ENCODE data around the gene IP6K3. TPM values are rescaled to one million over a fixed set of nuclear protein-coding genes. Genes with fewer than 3 reads are reported as not detected.

IP6K3 gene
- total and polyA plus RNA-seq, 3 experiments from 2014 or later: not detected

- Histone ChIP-seq H3K4me3 (ENCODE audit: low read length) (no peak overlapping the region), H3K36me3 (ENCODE audit: insufficient read depth, low read length) (peaks cover 58% of the 10 kb centered on the region), H3K27ac (ENCODE audit: low read depth, low read length) (no peak overlapping the region), H3K9me3 (ENCODE audit: low read length) (no peaks in the 10 kb centered on the region), H3K4me1 (ENCODE audit: insufficient read depth, low read length) (peaks cover 32% of the 10 kb centered on the region), H3K27me3 (ENCODE audit: insufficient read depth, low read length, poor library complexity, severe bottlenecking) (no peaks in the 10 kb centered on the region)
- peak overlapping the region in 2 of 7 donors; percentile 37 to 40 for H3K4me3 Mint-ChIP-seq
- H3K4me1 Mint-ChIP-seq: peaks cover 56 to 61% (median 59%) of the 10 kb centered on the region in 3 donors
- peak overlapping the region in 1 of 8 donors; percentile 55 for H3K27ac Mint-ChIP-seq
- H3K27me3 Mint-ChIP-seq: no peaks in the 10 kb centered on the region
- DNase-seq: no peak
- ChIA-PET POLR2A (no interaction called here), CTCF (no interaction called here)
- H3K9me3 Mint-ChIP-seq: no peaks in the 10 kb centered on the region
- H3K36me3 Mint-ChIP-seq: peaks cover 5 to 89% (median 9%) of the 10 kb centered on the region in 3 donors
These were observed 37.2 kb upstream of the IP6K3 start for GRCh38 chr6:33783781-33784520.

GRCh38 chr6:33782561-33782960 lies 35.9 kb upstream of the IP6K3 start:
- Histone ChIP-seq H3K9me3 (ENCODE audit: low read length) (no peaks in the 10 kb centered on the region), H3K36me3 (ENCODE audit: insufficient read depth, low read length) (peaks cover 72% of the 10 kb centered on the region), H3K4me3 (ENCODE audit: low read length) (no peak overlapping the region), H3K27ac (ENCODE audit: low read depth, low read length) (no peak overlapping the region), H3K4me1 (ENCODE audit: insufficient read depth, low read length) (peaks cover 28% of the 10 kb centered on the region), H3K27me3 (ENCODE audit: insufficient read depth, low read length, poor library complexity, severe bottlenecking) (no peaks in the 10 kb centered on the region)
- H3K27me3 Mint-ChIP-seq: no peaks in the 10 kb centered on the region
- peak overlapping the region in 1 of 8 donors; percentile 75 for H3K27ac Mint-ChIP-seq
- no peak for DNase-seq
- ChIA-PET CTCF (interaction anchor here (2.0 kb wide), 1 partner anchor 11 kb away, joined by 6 read pairs; no protein-coding TSS in a partner anchor), POLR2A (no interaction called here)
- H3K4me3 Mint-ChIP-seq: no peak overlapping the region
- no peaks in the 10 kb centered on the region for H3K9me3 Mint-ChIP-seq
- peaks cover 5 to 98% (median 13%) of the 10 kb centered on the region in 3 donors for H3K36me3 Mint-ChIP-seq
- H3K4me1 Mint-ChIP-seq: peaks cover 51 to 54% (median 53%) of the 10 kb centered on the region in 3 donors

- Histone ChIP-seq H3K4me3 (ENCODE audit: low read length) (no peak overlapping the region), H3K9me3 (ENCODE audit: low read length) (no peaks in the 10 kb centered on the region), H3K36me3 (ENCODE audit: insufficient read depth, low read length) (peaks cover 84% of the 10 kb centered on the region), H3K27ac (ENCODE audit: low read depth, low read length) (no peak overlapping the region), H3K4me1 (ENCODE audit: insufficient read depth, low read length) (peaks cover 16% of the 10 kb centered on the region), H3K27me3 (ENCODE audit: insufficient read depth, low read length, poor library complexity, severe bottlenecking) (no peaks in the 10 kb centered on the region)
- POLR2A ChIA-PET: interaction anchor here (0.5 kb wide), 1 partner anchor 533 kb away, joined by 3 read pairs; no protein-coding TSS in a partner anchor
- peaks cover 7 to 99% (median 15%) of the 10 kb centered on the region in 3 donors for H3K36me3 Mint-ChIP-seq
- no peaks in the 10 kb centered on the region for H3K27me3 Mint-ChIP-seq
- no peaks in the 10 kb centered on the region for H3K9me3 Mint-ChIP-seq
- no peak for DNase-seq
- CTCF ChIA-PET: interaction anchor here (1.1 to 3.7 kb wide), 3 partner anchors 10 to 246 kb away, joined by 5 to 13 read pairs (median 6); no protein-coding TSS in a partner anchor
- H3K27ac Mint-ChIP-seq: no peak overlapping the region
- H3K4me1 Mint-ChIP-seq: peaks cover 39 to 42% (median 41%) of the 10 kb centered on the region in 3 donors
- peak overlapping the region in 1 of 7 donors; percentile 61 for H3K4me3 Mint-ChIP-seq
These were observed 34.6 kb upstream of the IP6K3 start for GRCh38 chr6:33781131-33781975.

- ChIA-PET CTCF (interaction anchor here (0.7 to 3.7 kb wide), 4 partner anchors 9 to 384 kb away, joined by 3 to 13 read pairs (median 8); no protein-coding TSS in a partner anchor), POLR2A (interaction anchor here (0.6 kb wide), 1 partner anchor 9 kb away, joined by 3 read pairs; the partner anchor contains the start of gene LEMD2)
- H3K4me3 ChIP-seq (ENCODE audit: low read length): no peak overlapping the region
- H3K9me3 Mint-ChIP-seq: no peaks in the 10 kb centered on the region
- H3K27me3 Mint-ChIP-seq: no peaks in the 10 kb centered on the region
- peak overlapping the region in 3 of 8 donors; percentile 23 to 67 (median 41) for H3K27ac Mint-ChIP-seq
- peaks cover 89% of the 10 kb centered on the region for H3K36me3 ChIP-seq (ENCODE audit: insufficient read depth, low read length)
- no peak overlapping the region for H3K27ac ChIP-seq (ENCODE audit: low read depth, low read length)
- H3K27me3 ChIP-seq (ENCODE audit: insufficient read depth, low read length, poor library complexity, severe bottlenecking): no peaks in the 10 kb centered on the region
- DNase-seq: no peak
- H3K4me1 ChIP-seq (ENCODE audit: insufficient read depth, low read length): peaks cover 1% of the 10 kb centered on the region
- no peak overlapping the region for H3K4me3 Mint-ChIP-seq
- H3K9me3 ChIP-seq (ENCODE audit: low read length): no peaks in the 10 kb centered on the region
- H3K36me3 Mint-ChIP-seq: peaks cover 9 to 100% (median 15%) of the 10 kb centered on the region in 3 donors
- peaks cover 25 to 27% (median 26%) of the 10 kb centered on the region in 3 donors for H3K4me1 Mint-ChIP-seq
These were observed 33.2 kb upstream of the IP6K3 start for GRCh38 chr6:33779895-33780294.

GRCh38 chr6:33779290-33779689 lies 32.6 kb upstream of the IP6K3 start:
- H3K27ac ChIP-seq (ENCODE audit: low read depth, low read length): no peak overlapping the region
- Mint-ChIP-seq H3K4me1 (peaks cover 19 to 22% (median 20%) of the 10 kb centered on the region in 3 donors), H3K27me3 (no peaks in the 10 kb centered on the region), H3K36me3 (peaks cover 9 to 100% (median 15%) of the 10 kb centered on the region in 3 donors), H3K9me3 (no peaks in the 10 kb centered on the region), H3K27ac (no peak overlapping the region), H3K4me3 (no peak overlapping the region)
- H3K4me3 ChIP-seq (ENCODE audit: low read length): no peak overlapping the region
- no peak for DNase-seq
- H3K9me3 ChIP-seq (ENCODE audit: low read length): no peaks in the 10 kb centered on the region
- H3K27me3 ChIP-seq (ENCODE audit: insufficient read depth, low read length, poor library complexity, severe bottlenecking): no peaks in the 10 kb centered on the region
- POLR2A ChIA-PET: interaction anchor here (0.6 kb wide), 1 partner anchor 9 kb away, joined by 3 read pairs; the partner anchor contains the start of gene LEMD2
- H3K4me1 ChIP-seq (ENCODE audit: insufficient read depth, low read length): no peaks in the 10 kb centered on the region
- peaks cover 89% of the 10 kb centered on the region for H3K36me3 ChIP-seq (ENCODE audit: insufficient read depth, low read length)
- CTCF ChIA-PET: interaction anchor here (1.2 to 3.7 kb wide), 3 partner anchors 8 to 248 kb away, joined by 7 to 13 read pairs (median 8); no protein-coding TSS in a partner anchor

GRCh38 chr6:33778444-33779121 lies 31.9 kb upstream of the IP6K3 start:
- no peaks in the 10 kb centered on the region for H3K27me3 ChIP-seq (ENCODE audit: insufficient read depth, low read length, poor library complexity, severe bottlenecking)
- Mint-ChIP-seq H3K9me3 (no peaks in the 10 kb centered on the region), H3K27ac (no peak overlapping the region), H3K4me1 (peaks cover 13 to 17% (median 13%) of the 10 kb centered on the region in 3 donors), H3K27me3 (no peaks in the 10 kb centered on the region), H3K4me3 (no peak overlapping the region), H3K36me3 (peaks cover 9 to 97% (median 15%) of the 10 kb centered on the region in 3 donors)
- CTCF ChIA-PET: interaction anchor here (0.8 to 3.7 kb wide), 2 partner anchors 9 to 248 kb away, joined by 3 to 13 read pairs; no protein-coding TSS in a partner anchor
- no peak overlapping the region for H3K27ac ChIP-seq (ENCODE audit: low read depth, low read length)
- no peak overlapping the region for H3K4me3 ChIP-seq (ENCODE audit: low read length)
- no peak for DNase-seq
- H3K36me3 ChIP-seq (ENCODE audit: insufficient read depth, low read length): peaks cover 83% of the 10 kb centered on the region
- H3K4me1 ChIP-seq (ENCODE audit: insufficient read depth, low read length): no peaks in the 10 kb centered on the region
- POLR2A ChIA-PET: no interaction called here
- no peaks in the 10 kb centered on the region for H3K9me3 ChIP-seq (ENCODE audit: low read length)
